Measurements from ENCODE around the gene WDR74. TPM values are rescaled to one million over a fixed set of nuclear protein-coding genes. Genes with fewer than 3 reads are reported as not detected.
A peak's percentile ranks its signal among the peaks of the same experiment; 100 is the strongest.
"Not testable (repeated sequence)": the region's sequence is repeated elsewhere in the genome, so short reads cannot be mapped to it uniquely, and the experiment has no call there.

Gene WDR74
- total RNA-seq, 1 experiment from 2014 or later: 102 TPM

DNA sequence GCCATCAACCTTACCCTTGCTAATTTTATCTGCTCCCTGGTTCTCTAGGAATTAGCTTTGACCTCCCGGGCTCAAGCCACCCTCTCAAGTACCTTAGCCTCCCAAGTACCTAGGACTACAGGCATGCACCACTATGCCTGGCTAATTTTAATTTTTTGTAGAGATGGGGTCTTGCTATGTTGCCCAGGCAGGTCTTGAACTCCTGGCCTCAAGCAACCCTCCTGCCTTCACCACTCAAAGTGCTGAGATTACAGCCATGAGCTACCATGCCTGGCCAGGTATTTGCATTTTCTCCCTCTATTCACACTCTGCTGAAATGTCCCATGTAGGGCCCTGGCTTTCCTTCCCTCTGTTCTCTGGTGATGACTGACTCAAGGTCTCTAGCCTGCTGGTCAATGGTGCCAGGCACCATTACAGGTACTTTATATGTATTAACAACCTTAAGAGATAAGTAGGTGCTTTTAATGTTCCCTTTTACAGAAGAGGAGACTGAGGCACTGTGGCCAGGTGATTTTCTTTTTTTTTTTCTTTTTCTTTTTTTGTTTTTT lies 8.5 kb upstream of the WDR74 start:
- in situ Hi-C loops (cut with HindIII; ENCODE audit: low pct_unique_long_range_greater_than_20kb, low sequenced_read_pairs): no loop called here
- no peak for DNase-seq (ENCODE audit: low read depth)

DNA sequence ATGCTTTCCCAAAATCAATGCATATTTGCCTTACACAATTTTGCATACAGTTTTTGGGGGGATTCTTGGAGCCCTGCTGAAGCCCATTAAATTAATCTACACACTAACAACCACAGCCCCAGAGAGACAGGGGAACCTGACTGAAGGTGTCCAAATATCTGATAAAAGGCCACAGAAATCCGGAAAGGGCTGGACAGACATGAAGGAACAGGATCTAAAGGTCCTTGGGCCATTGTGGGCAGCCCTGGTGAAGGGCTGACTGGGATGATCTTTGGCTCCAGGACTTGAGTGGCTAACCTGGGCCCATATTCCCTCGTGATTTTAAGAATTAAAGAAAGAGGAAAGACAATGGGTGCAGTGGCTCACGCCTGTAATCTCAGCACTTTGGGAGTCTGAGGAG lies 6.8 kb upstream of the WDR74 start:
- DNase-seq (ENCODE audit: low read depth): no peak
- in situ Hi-C loops (cut with HindIII; ENCODE audit: low pct_unique_long_range_greater_than_20kb, low sequenced_read_pairs): no loop called here

DNA sequence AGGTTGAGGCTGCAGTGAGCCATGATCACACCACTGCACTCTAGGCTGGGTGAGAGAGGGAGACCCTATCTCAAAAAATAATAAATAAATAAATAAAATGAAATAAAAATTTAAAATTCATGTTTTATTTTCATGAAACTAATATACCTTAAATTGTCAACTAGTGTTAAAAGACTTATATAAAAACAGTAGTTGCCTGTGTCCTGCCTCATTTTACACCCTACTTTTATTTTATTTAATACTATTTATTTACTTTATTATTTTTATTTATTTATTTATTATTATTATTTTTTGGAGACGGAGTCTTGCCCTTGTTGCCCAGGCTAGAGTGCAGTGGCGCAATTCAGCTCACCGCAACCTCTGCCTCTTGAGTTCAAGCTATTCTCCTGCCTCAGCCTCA lies 4.8 kb upstream of the WDR74 start:
- DNase-seq (ENCODE audit: low read depth): no peak
- in situ Hi-C loops (cut with HindIII; ENCODE audit: low pct_unique_long_range_greater_than_20kb, low sequenced_read_pairs): no loop called here

DNA sequence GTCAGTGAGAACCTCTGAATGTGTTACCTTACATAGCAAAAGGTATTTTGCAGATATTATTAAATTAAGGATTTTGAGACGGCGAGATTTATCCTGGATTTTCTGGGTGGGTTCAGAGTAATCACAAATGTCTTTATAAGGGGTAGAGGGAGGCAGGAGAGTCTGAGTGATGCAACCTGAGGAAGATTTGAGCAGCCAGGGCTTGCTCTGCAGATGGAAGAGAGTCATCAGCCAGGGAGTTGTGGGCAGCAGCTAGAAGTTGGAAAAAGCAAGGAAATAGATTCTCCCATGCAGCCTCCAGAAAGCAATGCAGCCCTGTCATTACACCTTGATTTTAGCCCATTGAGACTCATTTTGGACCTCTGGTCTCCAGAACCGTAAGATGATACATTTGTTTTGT lies 4.1 kb upstream of the WDR74 start:
- in situ Hi-C loops (cut with HindIII; ENCODE audit: low pct_unique_long_range_greater_than_20kb, low sequenced_read_pairs): no loop called here
- no peak for DNase-seq (ENCODE audit: low read depth)

DNA sequence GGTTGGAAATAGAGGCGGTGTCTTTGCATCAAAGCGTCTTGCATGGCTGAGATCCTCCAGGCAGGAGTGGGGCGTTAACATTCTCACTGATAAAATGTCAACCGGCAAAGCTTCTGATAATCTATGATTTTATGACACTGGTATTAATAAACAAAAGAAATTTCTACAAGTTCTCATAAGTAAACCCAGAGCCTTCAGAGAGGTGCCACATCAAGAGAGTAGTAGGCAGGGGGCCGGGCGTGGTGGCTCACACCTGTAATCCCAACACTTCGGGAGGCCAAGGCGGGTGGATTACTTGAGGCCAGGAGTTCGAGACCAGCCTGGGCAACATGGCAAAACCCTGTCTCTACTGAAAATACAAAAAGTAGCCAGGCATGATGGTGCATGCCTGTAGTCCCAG lies 3.5 kb upstream of the WDR74 start:
- in situ Hi-C loops (cut with HindIII; ENCODE audit: low pct_unique_long_range_greater_than_20kb, low sequenced_read_pairs); DNase-seq (ENCODE audit: low read depth): not testable (repeated sequence)

DNA sequence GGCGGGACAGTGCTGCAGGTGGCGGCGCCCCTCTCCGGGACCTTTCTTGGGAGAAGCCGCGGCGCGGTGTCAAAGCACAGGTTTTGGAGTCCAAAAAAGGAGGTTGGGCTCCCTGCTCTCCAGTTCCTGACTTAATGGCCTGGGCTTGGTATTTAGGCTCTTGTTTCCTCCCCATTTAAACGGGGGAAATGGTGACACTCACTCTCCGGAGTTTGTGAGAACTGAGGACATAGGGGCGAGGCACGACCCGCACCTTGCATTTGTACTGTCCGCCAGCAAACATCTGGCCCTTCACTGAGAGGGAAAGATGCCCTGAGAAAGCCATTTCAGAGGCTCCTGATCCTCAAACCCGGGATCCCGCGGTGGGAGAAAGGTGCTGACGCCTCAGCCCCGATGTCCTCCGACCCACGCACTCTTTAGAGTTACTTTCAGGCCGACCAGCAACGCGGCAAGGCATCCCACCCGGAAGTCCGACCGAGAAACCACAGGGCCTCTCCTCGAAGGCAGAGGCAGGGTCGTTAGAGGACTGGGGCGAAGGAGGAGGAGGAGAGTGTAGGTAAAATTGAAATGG lies 2.9 kb upstream of the WDR74 start:
- DNase-seq (ENCODE audit: low read depth): no peak
- in situ Hi-C loops (cut with HindIII; ENCODE audit: low pct_unique_long_range_greater_than_20kb, low sequenced_read_pairs): no loop called here

DNA sequence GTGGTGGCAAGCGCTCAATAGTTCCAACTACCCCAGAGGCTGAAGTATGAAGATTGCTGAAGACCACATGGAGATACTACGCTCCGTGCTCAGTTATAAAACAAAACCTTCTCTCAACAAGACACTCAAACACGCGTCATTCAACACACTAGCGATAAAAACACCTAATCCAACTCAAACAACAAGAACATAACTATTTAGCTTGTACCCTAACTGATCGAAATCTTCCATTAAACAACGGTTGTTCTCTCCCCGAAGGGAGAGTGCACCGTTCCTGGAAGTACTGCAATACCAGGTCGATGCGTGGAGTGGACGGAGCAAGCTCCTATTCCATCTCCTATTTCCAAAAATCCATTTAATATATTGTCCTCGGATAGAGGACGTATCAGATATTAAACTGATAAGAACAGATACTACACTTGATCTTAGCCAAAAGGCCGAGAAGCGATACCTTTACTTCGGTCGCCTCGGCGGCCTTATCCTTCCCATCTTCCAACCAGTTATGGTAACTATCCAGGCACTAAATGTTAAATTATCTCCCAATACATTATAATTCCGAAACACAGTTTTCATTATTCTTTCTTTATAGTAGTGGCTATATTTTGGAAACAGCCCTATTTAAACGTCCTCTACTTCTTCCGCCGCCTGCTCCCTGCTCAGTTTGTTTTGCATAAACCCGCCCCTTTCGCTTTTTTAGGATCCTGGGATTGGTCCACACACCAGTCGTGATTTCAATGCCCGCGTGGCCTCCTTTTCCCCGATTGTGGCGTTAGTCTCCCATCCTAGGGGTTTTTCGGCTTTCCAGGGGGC lies 2.2 kb upstream of the WDR74 start:
- DNase-seq (ENCODE audit: low read depth): peak; percentile 99
- in situ Hi-C loops (cut with HindIII; ENCODE audit: low pct_unique_long_range_greater_than_20kb, low sequenced_read_pairs): no loop called here

DNA sequence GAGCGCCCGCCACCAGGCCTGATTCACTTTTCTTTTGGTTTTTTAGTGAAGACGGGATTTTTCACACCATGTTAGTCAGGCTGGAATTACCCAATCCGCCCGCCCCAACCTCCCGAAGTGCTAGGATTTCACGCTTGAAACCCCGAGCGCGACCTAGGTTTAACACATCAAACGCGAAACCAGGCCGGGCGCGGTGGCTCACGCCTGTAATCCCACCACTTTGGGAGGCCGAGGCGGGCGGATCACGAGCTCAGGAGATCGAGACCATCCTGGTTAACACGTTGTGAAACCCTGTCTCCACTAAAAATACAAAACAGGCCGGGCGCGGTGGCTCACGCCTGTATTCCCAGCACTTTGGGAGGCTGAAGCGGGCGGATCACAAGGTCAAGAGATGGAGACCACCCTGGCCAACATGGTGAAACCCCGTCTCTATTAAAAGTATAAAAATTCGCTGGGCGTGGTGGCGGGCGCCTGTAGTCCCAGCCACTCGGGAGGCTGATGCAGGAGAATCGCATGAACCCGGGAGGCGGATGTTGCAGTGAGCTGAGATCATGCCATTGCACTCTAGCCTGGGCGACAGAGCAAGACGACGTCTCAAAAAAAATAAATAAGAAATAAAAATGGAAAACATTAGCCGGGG lies 1.5 kb upstream of the WDR74 start:
- in situ Hi-C loops (cut with HindIII; ENCODE audit: low pct_unique_long_range_greater_than_20kb, low sequenced_read_pairs): not testable (repeated sequence)
- peak; percentile 80 for DNase-seq (ENCODE audit: low read depth)

DNA sequence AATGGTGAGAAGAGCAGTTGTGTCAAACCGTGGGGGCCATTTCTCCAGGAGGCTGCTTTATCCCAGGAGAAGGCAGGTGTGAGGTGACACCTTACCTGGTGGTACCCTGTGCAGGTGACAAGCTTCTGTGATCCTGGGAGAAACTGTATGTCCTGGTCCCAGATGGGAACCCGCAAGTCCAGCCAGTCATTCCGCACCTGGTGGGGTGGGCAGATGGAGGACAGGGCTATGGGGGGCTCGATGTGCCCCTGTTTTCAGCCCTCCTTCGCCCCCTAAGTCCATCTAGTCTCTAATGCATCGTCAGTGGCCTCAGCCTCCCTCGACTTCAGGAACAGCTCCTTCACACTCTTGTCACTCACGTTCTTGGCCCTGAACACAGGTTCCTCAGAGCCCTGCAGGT lies 4.1 kb downstream of the WDR74 start:
- in situ Hi-C loops (cut with HindIII; ENCODE audit: low pct_unique_long_range_greater_than_20kb, low sequenced_read_pairs): no loop called here
- DNase-seq (ENCODE audit: low read depth): no peak

DNA sequence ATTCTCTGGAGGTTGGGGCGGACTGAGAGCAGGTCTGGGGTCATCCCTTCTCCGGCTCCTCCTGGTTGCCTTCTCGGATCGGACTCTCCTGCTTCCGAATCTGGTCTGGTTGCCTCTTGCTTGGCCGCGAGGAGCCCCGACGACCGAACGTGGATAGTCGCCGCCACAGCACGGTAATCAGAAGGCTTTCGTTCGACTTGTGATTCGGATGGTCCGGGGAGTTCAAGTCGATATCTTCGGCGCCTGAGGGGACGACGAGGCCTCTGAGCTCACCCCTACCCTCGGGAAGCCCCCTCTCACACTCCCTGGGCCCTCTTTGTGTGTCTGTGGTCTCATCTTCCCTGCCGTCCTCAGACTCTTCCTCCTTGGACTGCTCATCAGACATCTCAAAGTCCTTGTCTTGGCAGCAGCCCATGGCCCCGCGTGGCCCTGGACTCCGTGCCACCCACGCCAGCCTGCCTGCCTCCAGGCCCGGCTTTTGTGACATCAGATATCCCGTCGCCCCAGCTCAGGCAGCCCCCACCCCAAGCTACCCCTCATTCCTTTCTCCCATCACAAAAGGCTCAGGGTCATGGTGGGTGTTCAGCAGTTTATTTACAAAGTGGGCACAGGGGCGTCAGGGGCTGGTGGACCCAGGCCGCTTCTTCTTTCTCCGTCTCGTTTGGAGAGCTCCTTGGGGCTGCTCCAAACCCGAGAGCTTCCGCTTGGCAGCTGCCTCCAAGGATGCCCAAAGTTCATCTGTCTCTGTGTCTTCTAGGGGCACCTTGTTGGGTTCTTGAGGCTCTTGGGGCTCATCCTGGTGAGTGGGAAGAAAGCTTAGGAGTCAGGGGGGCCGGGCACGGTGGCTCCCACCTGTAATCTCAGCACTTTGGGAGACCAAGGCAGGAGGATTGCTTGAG lies 6.8 kb downstream of the WDR74 start, which contains the start of gene TEX54:
Gene TEX54 (minus strand): TSS at position 506 of the 899 bp plus-strand sequence.
- no peak for DNase-seq (ENCODE audit: low read depth)
- in situ Hi-C loops (cut with HindIII; ENCODE audit: low pct_unique_long_range_greater_than_20kb, low sequenced_read_pairs): no loop called here

DNA sequence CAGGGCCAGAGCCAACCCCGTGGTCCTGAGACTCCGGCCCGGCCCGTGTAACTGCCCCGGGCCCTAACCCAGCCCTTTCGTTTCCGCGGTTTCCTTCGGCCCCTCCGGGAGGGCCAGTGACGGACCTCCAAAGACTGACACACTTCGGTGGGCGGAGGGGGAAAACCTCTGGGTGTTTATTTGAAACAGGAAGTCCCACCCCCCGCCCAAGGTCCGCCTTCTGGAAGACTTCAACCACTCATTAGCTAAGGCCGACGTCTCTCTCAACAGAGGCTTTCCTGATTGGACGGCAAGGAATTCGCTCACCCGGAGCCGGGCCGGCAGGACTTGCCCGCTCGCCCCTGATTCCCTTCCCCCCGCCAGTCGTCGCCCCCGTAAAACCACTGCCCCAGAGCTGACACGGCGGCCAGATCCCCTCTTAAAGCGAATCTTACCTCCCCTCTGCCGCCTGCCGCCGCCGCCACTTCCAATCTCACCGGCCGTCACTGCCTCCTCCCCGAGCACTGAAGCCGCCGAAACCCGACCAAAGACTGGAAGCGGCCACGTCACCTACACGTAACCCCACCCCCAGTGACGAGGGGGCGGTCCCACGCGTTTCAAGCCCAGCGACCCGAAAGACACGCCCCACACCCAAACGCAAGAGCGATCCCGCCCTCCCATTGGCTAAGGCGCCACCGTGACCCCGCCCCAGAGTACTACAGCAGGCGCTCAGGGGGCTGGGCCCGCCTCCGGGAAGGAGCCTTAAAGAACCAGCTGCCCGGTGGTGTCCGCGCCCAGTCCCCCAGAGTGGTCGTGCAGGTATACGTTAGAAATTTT lies 7.7 kb downstream of the WDR74 start, which contains the start of gene STX5:
Gene STX5 (minus strand): TSS at position 532 of the 816 bp plus-strand sequence. CDS start 808 bp downstream, outside the sequence.
- DNase-seq (ENCODE audit: low read depth): peak; percentile 95
- in situ Hi-C loops (cut with HindIII; ENCODE audit: low pct_unique_long_range_greater_than_20kb, low sequenced_read_pairs): no loop called here

DNA sequence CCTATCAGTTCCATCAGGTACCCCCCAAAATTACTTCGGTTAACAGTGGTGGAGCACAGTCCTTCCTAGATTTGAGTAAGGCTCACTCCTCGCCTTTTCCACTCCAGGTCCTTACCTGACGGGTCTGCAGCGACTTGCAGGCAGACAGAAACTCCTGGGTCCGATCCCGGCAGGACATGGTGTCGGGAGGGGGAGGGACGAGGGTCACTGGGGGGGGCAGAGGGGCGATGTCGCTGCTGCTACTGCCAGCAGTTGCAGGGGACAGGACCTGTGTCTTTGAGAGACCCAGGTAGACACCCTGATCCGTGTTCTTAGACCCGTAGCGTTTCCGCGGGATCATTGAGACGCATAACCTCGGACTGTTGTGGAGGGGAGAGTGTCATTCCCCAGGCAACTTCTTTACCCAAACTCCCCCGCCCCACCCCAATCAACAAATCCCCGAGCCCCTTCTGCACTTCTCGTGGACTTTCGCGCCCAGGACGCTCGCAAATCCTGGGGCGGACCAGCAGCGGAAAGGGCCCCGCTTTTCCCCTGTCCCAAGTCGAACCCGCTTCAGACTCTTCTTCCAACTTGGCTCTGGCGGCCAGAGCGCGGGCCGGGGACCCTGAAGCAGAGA lies 8.4 kb downstream of the WDR74 start:
- in situ Hi-C loops (cut with HindIII; ENCODE audit: low pct_unique_long_range_greater_than_20kb, low sequenced_read_pairs): no loop called here
- DNase-seq (ENCODE audit: low read depth): no peak

DNA sequence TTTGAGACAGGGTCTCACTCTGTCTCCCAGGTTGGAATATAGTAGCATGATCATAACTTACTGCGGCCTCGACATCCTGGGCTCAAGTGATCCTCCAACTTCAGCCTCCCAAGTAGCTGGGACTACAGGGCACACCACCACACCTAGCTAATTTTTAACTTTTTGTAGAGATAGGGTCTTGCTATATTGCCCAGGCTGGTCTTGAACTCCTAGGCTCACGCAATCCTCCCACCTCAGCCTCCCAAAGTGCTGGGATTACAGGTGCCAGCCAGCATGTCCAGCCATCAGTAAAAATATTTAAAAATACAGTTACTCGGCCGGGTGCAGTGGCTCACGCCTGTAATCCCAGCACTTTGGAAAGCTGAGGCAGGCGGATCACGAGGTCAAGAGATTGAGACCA lies 11.3 kb downstream of the WDR74 start:
- DNase-seq (ENCODE audit: low read depth); in situ Hi-C loops (cut with HindIII; ENCODE audit: low pct_unique_long_range_greater_than_20kb, low sequenced_read_pairs): not testable (repeated sequence)

DNA sequence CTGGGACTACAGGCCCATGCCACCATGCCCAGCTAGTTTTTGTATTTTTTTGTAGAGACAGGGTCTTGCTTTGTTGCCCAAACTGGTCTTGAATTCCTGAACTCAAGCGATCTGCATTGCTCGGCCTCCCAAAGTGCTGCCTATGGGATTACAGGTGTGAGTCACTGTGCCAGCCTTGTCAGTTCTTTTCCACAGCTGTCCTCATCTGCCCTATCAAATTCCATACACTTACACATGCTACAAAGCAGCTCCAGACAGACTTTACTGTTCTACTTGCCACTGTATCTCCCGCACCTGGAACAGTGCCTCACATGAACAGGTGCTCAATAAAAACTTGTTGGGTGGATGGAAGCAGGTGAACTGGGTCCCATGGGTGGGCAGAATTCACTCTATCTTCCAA lies 15.7 kb downstream of the WDR74 start:
- in situ Hi-C loops (cut with HindIII; ENCODE audit: low pct_unique_long_range_greater_than_20kb, low sequenced_read_pairs): no loop called here
- DNase-seq (ENCODE audit: low read depth): no peak

DNA sequence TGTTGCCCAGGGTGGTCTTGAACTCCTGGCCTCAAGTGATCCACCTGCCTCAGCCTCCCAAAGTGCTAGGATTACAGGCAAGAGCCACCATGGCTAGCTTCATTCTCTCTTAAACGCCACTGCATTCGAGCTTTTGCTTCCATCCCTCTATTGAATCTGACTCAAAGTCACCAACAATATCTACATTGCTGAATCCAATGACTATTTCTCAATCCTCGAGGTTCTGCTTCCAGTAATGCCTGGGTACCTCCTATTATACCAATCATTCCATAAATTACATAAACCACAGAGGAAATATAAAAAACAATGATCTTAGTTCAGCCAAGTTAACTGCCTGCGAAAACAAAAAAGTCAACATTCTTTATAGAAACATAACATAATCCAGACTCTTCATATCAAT lies 22.3 kb downstream of the WDR74 start:
- in situ Hi-C loops (cut with HindIII; ENCODE audit: low pct_unique_long_range_greater_than_20kb, low sequenced_read_pairs): no loop called here
- DNase-seq (ENCODE audit: low read depth): no peak

DNA sequence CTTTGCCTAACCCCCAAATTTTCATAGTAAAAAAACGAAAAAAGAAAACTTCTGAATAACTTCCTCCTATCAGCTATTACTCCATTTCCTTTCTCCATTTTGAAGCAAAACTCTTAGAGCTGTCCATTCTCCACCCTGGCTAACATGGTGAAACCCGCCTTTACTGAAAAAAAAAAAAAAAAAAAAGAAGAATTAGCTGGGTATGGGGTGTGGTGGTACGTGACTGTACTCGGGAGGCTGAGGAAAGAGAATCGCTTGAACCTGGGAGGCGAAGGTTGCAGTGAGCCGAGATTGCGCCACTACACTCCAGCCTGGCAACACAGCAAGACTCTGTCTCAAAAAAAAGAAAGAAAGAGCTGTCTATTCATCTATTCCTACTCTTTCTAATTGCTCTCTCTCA lies 22.8 kb downstream of the WDR74 start:
- no peak for DNase-seq (ENCODE audit: low read depth)
- in situ Hi-C loops (cut with HindIII; ENCODE audit: low pct_unique_long_range_greater_than_20kb, low sequenced_read_pairs): no loop called here

DNA sequence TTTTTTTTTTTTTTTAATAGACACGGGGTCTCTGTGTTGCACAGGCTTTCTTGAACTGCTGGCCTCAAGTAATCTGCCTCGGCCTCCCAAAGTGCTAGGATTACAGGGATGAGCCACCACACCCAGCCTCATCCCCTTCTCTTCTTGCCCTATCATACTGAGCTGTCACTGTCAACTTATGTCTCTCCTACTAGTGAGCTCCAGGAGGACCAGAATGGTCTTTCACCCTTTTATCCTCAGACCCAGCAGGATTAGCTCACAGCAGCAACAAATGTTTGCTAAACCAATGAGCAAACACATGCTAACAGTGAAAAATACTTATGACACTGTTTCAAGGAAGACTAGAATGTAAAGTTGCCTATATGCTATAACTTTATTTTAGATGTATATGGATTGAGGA lies 27.7 kb downstream of the WDR74 start:
- in situ Hi-C loops (cut with HindIII; ENCODE audit: low pct_unique_long_range_greater_than_20kb, low sequenced_read_pairs): no loop called here
- DNase-seq (ENCODE audit: low read depth): no peak
